Measurements from ENCODE around the gene INPP5E. TPM values are rescaled to one million over a fixed set of nuclear protein-coding genes. Genes with fewer than 3 reads are reported as not detected.
A peak's percentile ranks its signal among the peaks of the same experiment; 100 is the strongest.

INPP5E gene
- total RNA-seq, 1 donor from 2014 or later: 16.7 TPM

DNA sequence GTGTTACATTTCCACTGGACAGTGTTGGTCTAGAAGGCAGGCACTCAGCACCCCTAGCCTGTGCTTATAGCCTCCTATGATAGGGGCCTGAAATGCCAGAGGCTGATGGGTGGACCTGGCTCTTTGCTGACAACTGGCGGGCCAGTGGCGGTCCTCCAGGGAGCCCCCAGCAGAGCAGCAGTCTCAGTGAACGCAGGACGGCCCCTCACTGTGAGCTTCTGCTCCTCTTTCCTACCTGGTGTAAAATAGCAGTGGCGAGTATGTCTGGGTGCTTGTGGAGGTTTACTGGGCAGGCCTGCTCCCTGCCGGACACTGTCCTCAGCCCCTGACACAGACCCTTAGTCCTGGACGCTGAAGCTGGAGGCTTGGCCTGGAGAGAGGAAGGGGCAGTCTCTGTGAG lies 46.5 kb upstream of the INPP5E start:
- no peak for TF ChIP-seq CTCF (IDR thresholded peaks at IDR 0.05)
- DNase-seq (ENCODE audit: extremely low spot score, unreplicated experiment): no peak
- peaks cover 15% of the 10 kb centered on the region for H3K4me1 Mint-ChIP-seq (ENCODE audit: unreplicated experiment)
- no peak overlapping the region for H3K4me3 Mint-ChIP-seq (ENCODE audit: unreplicated experiment)
- H3K36me3 Mint-ChIP-seq (ENCODE audit: unreplicated experiment): no peaks in the 10 kb centered on the region
- H3K9me3 Mint-ChIP-seq (ENCODE audit: unreplicated experiment): no peaks in the 10 kb centered on the region
- no peaks in the 10 kb centered on the region for H3K27me3 Mint-ChIP-seq (ENCODE audit: unreplicated experiment)
- no peak overlapping the region for H3K27ac Mint-ChIP-seq (ENCODE audit: unreplicated experiment)

- DNase-seq (ENCODE audit: extremely low spot score, unreplicated experiment): peak; percentile 95
- Mint-ChIP-seq H3K27me3 (ENCODE audit: unreplicated experiment) (no peaks in the 10 kb centered on the region), H3K4me3 (ENCODE audit: unreplicated experiment) (peak overlapping the region; percentile 68), H3K36me3 (ENCODE audit: unreplicated experiment) (no peaks in the 10 kb centered on the region), H3K9me3 (ENCODE audit: unreplicated experiment) (no peaks in the 10 kb centered on the region), H3K4me1 (ENCODE audit: unreplicated experiment) (peaks cover 19% of the 10 kb centered on the region), H3K27ac (ENCODE audit: unreplicated experiment) (peak overlapping the region; percentile 41)
- peak; percentile 87 for TF ChIP-seq CTCF (IDR thresholded peaks at IDR 0.05)
Observed at GRCh38 chr9:136485049-136486045, 45.7 kb upstream of the INPP5E start.

DNA sequence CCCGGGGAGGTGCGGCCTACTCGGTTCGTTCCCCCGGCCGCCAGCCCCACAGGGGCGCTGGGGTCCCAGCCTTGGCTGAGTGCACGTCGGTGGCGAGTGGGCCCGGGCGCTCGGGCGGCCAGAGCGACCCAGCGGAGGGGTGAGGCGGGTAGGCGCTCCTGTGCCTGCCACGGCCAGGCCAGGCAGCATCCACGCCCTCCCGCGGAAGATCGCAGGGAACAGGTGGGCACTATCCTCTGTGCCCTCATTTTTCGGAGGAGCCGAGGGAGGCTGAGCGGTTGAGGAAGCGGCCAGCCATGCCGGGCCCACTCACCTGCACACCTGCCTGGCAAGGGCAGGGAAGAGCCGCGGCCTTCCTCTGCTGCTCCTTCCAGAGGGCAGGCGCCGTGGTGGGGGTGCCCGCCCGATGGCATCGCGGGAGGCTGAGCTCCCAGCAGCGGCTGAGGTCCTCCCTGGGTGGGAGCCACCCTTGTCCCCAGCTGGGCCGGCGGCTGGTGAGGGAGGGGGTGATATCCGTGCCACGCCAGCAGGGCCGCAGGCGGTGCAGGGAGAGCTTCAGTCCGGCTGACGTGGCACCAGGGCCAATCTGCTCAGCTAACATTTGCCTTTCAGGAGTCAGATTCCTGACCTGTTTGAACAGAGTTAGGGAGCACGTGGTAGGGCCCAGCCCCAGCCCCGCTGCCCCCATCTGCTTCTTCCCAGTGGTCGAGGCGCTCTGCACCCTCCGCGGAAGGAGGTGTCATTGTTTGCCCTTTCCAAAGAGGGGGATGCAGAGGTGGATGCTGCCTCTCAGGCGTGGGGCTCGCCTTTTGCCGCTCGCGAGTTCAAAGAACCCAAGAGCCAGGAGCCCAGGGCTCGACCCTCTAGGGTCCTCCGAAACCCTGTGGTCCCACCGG lies 44.8 kb upstream of the INPP5E start:
- no peak for TF ChIP-seq CTCF (IDR thresholded peaks at IDR 0.05)
- DNase-seq (ENCODE audit: extremely low spot score, unreplicated experiment): no peak
- H3K9me3 Mint-ChIP-seq (ENCODE audit: unreplicated experiment): no peaks in the 10 kb centered on the region
- H3K27me3 Mint-ChIP-seq (ENCODE audit: unreplicated experiment): no peaks in the 10 kb centered on the region
- peaks cover 24% of the 10 kb centered on the region for H3K4me1 Mint-ChIP-seq (ENCODE audit: unreplicated experiment)
- H3K36me3 Mint-ChIP-seq (ENCODE audit: unreplicated experiment): no peaks in the 10 kb centered on the region
- peak overlapping the region; percentile 41 for H3K27ac Mint-ChIP-seq (ENCODE audit: unreplicated experiment)
- peak overlapping the region; percentile 68 for H3K4me3 Mint-ChIP-seq (ENCODE audit: unreplicated experiment)

- Mint-ChIP-seq H3K27me3 (ENCODE audit: unreplicated experiment) (no peaks in the 10 kb centered on the region), H3K36me3 (ENCODE audit: unreplicated experiment) (no peaks in the 10 kb centered on the region), H3K9me3 (ENCODE audit: unreplicated experiment) (no peaks in the 10 kb centered on the region), H3K27ac (ENCODE audit: unreplicated experiment) (peak overlapping the region; percentile 99), H3K4me3 (ENCODE audit: unreplicated experiment) (peak overlapping the region; percentile 97), H3K4me1 (ENCODE audit: unreplicated experiment) (peaks cover 24% of the 10 kb centered on the region)
- peak; percentile 99 for DNase-seq (ENCODE audit: extremely low spot score, unreplicated experiment)
- no peak for TF ChIP-seq CTCF (IDR thresholded peaks at IDR 0.05)
Observed at GRCh38 chr9:136483589-136484152, 44.0 kb upstream of the INPP5E start.
